NCI-H2081 (cell line): Measurements from ENCODE around the gene NUF2.
"Not testable (repeated sequence)": the region's sequence is repeated elsewhere in the genome, so short reads cannot be mapped to it uniquely, and the experiment has no call there.

ENCODE experiments used
- DNase-seq, 2 experiments: peaks; one replicate each; lab custom pipeline; 2025; lab: John Stamatoyannopoulos, UW

NUF2 gene

DNA sequence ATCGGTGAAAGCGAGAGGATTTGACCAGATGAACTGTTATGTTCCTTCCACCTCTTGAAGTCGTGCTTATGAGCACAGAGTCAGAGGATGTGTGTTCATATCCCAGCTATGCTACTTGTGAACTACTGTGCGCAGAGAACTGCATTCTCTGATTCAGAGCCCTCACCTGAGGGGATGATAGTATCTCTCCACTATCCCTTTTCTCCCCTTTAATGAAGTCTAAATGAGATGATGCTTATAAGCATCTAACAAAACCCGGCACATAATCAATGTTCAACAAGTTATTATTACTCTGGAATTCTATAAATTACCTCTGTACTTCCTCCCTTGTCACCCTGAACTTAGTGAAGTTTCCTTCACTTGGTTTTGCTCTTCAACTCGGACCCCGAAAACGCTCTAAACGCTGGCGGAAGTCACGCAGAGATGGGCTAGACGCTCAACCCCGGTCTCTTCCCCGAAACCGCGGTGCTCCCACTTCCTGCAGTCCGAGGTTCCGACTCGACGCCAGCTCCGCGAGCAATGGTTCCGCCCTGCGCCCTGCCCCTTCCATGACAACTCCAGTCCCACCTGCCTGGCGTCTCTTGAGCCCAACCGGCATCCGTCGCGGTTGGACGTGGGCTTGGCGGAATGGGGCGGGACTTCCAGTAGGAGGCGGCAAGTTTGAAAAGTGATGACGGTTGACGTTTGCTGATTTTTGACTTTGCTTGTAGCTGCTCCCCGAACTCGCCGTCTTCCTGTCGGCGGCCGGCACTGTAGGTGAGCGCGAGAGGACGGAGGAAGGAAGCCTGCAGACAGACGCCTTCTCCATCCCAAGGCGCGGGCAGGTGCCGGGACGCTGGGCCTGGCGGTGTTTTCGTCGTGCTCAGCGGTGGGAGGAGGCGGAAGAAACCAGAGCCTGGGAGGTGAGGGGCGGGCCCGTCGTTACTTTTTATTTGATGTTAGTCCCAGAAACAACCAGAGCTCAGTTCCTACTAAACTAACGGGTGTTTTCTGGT lies at the start of gene NUF2:
Gene NUF2 (plus strand): TSS at position 644 of the 995 bp plus-strand sequence. CDS start 4,098 bp downstream, outside the sequence.
- peak; percentile 100 for DNase-seq

DNA sequence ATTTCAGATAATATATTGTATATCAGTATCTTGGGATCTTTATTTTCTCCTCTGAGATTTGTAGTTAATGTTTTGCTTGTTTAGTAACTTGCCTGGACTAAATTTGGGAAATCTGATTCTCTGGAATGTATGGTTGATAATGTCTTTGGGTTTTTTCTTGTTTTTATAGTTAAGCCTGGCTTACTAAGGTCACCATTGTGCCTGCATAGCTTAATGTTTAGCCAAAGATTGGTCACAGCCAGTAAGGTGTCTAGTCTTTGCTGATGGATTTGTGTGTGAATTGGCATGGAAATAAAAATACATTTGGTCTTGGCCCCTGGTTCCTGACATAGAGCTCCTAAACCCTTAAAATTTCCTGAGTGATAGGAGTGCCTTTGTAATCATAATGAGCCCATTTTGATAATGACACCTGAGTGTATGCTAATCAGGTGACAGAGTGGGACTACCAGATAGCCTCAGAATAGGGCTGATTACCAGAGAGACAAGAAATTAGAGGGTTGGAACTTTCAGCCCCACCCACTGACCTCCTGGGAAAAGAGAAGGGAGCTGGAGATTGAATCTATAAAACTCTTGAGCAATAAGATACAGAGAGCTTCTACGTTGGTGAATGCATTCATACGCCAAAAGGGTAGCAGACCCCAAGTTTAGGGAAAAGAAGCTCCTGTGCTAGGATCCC lies 47.9 kb upstream of the NUF2 start:
- peak in 1 of 2 experiments; percentile 34 for DNase-seq

DNA sequence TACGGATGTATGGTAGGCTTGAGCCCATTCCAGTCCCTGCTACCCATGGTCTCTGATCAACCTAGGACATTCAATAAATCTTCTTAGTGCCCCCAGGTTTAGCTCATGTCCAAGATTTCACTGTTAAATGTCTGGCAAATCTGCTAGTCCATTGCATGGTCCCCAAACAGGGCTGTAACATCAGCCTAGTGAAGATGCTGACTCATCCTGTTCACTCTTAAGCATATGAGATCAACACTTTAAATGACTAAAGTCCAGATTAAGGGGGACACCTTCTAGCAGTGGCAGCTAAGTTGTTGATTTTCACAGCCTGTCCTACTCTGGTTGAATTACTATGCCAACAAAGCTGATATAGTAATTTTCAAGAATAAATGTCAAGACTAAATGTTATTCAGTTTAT lies 46.5 kb upstream of the NUF2 start:
- DNase-seq: no peak

DNA sequence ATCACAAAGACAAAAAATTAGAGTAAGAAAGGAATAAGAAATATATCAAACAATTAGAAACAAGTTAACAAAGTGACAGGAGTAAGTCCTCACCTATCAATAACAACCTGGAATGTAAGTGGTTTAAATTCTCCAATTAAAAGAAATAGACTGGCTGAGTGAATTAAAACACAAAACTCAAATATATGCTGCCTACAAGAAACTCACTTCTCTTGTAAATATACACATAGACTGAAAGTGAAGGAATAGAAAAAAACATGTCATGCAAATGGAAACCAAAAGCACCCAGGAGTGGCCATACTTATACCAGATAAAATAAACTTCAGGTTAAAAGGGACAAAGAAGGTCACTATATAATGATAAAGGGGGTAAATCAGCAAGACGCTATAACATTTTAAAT lies 43.2 kb upstream of the NUF2 start:
- no peak for DNase-seq

DNA sequence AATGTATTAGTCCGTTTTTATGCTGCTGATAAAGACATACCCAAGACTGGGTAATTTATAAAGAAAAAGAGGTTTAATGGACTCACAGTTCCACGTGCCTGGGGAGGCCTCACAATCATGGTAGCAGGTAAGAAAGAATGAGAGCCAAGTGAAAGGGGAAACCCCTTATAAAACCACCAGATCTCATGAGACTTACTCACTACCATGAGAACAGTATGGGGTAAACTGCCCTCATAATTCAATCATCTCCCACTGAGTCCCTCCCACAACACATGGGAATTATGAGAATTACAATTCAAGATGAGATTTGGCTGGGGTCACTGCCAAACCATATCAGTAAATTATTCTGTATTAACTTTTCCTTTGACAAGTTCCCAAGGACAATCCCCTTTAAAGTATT lies 36.9 kb upstream of the NUF2 start:
- not testable (repeated sequence) for DNase-seq

DNA sequence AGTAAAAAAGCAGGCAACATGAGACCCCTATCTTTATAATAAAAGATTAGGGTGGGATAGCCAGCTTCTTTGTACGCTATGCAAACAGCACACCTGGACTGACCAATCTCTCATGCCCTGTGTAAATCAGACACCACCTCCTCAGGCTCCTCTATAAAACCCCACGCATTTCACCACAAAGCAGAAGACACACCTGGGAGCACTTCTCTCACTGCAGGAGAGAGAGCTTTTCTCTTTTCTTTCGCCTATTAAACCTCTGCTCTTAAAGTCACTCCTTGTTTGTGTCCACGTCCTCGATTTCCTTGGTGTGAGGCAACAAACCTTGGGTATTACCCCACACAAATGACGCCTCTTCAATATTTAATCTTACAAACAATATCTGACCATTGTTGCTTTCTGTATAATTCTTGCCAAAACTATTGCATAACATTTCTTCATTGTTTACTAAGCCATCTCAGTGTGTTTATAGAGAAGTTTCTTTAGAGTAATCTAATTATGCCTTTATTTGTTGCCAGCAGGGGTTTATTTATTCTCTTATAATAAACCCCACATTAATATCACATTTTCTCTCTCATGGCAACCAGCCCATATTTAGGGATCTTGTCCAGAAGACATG lies 31.6 kb upstream of the NUF2 start:
- peak; percentile 52 to 68 for DNase-seq

DNA sequence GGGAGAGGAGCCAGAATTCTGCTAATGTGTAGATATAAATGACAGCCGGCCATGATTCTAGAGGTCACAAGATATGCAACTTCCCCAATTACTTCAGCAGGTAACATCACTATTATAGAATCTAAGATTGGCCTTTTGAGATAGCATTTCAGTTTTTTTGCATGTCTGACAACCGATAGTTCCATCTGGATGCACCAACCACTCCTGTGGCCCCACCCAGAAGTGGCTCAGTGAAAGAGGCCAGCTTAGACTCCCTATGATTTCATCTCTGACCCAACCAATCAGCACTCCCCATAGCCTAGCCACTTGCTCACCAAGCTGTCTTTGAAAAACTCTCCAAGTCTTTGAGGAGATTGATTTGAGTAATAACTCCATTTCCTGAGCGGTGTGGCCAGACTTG lies 30.3 kb upstream of the NUF2 start:
- DNase-seq: no peak

DNA sequence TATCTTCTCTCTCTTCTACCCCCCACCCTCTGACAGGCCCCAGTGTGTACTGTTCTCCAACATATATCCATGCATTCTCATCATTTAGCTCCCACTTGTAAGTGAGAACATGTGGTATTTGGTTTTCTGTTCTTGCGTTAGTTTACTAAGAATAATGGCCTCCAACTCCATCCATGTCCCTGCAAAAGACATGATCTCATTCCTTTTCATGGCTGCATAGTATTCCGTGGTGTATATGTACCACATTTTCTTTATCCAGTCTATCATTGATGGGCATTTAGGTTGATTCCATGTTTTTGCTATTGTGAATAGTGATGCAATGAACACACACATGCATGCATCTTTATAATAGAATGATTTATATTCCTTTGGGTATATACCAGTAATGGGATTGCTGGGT lies 29.6 kb upstream of the NUF2 start:
- not testable (repeated sequence) for DNase-seq

DNA sequence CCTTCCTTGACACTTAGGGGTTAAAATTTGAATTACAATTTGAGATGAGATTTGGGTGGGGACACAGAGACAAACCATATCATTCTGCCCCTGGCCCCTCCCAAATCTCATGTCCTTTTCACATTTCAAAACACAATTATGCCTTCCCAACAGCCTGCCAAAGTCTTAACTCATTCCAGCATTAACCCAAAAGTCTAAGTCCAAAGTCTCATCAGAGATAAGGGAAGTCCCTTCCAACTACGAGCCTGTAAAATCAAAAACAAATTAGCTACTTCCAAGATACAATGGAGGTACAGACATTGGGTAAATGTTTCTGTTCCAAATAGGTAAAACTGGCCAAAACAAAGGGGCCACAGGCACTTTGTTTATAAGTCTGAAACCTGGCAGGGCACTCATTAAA lies 28.3 kb upstream of the NUF2 start:
- DNase-seq: not testable (repeated sequence)

DNA sequence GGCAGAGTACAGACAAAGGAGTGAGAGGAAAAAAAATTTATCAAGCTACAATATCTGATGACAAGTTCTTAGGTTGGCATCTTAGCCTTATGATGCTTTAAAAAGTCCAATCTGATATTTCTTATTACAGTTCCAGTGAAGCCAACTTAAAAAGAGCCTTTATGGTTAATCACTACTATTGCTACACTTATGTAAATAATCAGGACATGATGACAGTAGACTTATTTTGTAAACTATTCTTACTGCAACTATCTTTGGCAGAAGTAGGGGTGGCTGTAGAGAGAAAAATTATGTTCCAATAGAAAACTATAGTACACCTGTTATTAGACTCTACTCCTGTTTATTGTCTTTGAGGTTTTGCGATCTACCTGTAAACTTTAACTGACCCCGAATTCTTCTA lies 25.8 kb upstream of the NUF2 start:
- DNase-seq: no peak

DNA sequence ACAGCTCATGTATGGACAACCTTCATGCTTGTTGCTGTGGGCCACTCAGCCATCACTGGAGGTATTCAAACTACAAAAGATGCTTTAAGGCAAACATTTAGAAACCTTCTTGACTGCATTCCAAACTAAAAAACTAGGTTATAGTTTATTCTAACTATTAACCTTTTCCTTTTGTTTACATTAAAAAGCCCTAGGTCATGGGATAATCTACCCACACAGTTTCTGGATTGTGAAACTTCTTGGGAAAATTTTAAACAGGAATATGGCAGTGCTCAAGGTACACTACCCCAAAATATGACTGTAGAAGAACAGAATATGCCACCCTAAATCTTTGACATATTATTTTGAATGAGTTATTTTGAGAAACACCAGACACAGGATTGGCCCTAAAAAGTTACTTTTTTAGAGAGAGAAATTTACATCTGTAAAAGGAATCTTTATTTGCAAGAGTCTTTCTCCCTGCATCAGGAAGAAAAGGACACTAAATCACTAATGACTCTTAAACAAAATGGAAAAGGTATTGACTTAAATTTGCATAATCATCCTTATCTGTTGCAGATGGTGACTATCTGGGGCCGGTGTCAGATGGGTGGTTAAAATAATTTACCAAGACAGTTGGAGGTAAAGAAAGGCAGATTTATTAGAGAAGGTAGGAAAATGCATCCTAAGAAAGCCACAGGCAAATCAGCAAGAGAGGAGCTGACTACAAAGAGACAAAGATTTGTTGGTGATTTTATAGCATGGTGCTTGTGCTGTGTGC lies 25.1 kb upstream of the NUF2 start:
- DNase-seq: no peak

DNA sequence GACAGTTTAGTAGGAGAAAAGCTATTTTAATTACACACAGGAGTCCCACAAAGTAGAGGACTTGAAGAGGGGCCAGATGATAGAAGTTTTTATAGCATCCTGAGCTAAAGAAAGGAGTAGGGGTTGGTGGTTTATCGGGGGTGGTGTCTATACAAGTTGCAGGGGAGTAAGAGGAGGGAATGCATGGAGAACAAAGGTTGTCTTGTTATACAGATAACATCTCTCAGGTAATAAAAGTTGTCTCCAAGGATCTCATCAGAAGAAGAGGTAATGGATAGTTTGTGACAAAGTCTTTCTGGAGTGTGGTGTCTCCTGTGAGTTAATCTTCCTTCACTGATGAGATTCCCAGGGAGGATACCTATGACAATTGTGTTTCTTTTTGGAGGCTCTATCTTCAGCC lies 23.4 kb upstream of the NUF2 start:
- DNase-seq: no peak

DNA sequence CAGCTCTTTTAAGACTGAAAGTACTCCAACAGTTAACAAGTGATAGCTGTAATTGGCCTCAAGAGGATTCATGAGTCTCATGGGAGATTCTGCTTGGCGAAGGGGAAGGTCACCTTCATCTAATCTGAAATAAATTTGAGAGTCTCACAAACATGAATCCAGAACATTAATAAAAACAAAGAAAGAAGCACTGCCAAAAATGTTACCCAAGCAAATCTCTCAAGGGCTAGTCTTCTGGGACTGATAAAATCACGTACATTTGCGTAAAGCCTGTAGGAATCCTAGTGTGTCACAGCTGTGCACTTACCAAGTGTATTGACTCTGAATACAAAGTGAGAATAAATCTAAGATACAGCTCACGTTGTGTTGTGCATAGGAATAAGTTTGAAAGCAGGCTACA lies 21.2 kb upstream of the NUF2 start:
- DNase-seq: no peak

DNA sequence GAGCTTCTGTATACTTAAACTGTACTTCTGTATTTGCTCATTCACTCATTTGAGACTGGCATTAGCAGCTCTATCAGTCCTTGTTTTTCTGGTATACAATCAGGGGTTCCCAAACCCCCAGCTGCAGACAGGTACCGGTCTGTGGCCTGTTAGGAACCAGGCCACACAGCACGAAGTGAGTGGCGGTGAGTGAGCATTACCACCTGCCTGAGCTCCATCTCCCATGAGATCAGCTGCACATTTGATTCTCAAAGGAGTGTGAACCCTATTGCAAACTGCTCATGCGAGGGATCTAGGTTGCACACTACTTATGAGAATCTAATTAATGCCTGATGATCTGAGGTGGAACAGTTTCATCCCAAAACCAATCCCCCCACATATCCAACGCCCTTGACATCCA lies 18.2 kb upstream of the NUF2 start:
- DNase-seq: no peak

DNA sequence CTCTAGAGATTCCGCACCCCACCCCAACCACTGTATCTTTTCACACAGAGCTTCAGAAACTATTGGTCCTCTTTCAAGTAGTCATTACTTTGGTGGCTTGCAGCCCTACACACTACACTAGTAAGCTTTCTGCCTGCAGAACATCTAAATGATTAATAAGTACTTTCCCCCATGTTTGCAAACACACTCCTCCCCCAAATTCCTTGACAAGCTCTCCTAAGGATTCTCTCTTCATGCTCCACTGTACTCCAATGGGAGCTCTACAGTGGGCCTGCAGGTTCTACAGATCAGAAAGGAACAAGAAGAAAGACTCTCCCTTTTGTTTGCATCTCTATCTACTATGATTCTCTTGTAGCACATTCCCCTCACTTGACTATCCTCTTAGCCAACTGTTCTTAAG lies 16.3 kb upstream of the NUF2 start:
- no peak for DNase-seq

DNA sequence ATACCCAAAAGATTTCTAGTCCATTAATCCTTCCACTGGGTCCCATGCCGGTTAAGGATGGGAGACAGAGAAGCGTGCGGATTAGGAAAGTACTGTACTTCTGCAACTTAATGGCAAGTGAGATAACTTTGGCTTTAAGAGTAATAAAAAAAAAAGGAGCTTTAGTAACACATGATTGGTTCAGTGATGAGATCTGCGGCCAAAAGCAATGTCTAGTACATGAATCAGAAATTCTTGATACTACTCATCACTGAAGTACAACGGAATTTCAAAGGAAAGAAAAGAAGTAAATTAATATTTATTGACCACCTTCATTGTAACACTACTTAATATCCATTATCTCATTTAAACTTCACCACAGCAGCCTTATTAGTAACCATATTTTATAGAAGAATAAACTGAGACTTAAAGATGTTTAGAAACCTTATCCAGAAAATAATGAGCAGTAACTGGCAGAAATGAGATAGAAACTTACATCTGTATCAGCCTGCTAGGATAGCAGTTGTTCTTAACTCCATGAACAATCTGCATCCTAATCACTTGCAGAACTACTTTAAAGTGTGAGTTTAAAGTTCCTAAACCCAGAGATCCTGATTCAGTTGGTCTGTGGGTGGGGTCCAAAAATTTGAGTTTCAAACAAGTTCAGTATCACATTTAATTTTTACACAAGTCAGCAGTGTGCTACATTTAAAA lies 14.1 kb upstream of the NUF2 start:
- no peak for DNase-seq

DNA sequence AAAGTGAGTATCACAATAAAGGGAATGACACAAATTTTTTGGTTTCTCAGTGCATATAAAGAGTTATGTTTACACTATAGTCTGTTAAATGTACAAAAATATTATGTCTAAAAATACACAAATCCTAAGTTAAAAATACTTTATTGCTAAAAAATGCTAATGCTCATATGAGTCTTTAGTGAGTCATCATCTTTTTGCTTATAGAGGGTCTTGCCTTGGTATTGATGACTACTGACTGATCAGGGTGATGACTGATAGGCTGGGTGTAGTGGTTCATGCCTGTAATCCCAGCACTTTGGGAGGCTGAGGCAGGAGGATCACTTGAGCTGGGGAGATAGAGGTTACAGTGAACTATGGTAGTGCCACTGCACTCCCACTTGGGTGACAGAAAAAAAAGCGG lies 12.9 kb upstream of the NUF2 start:
- no peak for DNase-seq

DNA sequence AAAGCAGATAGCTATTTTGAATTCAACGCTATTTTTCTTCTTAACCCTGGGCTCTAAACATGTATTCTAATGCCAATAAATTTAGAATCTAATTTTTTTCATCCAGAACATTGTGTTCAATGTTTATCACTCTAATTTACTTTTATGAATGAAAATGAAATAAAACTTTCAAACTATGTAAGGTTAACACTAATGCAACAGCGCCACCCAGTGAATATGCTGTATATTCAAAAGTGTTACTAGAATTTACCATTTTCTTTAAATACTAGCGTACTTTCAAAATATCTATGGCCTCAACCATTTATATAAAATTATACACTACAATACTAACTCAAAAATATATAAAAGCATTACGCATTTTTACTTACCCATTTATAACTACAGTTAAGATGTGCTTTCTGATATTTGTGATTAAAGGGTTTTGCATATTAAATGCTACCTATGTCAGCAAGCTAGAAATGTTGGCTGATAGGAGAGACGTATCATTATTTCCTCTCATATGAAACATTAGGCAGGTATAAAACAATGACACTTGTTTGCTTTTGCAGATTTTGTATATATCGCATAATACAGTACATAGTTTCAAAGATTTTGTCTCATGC lies 5.9 kb upstream of the NUF2 start:
- DNase-seq: peak; percentile 42 to 58

DNA sequence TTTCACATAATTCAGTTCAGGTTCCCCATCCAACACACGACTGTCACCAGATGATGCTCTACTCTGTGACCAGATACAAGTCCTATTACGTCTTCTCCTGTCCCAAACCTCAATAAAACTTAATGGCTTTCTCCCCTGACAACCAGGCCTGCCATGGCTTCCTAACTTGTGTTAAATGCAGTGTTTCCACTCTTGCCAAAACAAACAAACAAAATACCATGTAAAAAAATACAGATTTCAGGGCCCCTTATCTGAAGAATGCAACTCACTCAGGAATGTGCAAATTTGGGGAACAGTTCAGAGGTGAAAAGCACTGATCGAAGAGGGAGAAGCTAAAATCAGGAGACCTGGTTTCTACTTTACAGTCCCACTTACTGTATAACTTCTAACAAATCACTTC lies 863 bp upstream of the NUF2 start:
- DNase-seq: no peak

DNA sequence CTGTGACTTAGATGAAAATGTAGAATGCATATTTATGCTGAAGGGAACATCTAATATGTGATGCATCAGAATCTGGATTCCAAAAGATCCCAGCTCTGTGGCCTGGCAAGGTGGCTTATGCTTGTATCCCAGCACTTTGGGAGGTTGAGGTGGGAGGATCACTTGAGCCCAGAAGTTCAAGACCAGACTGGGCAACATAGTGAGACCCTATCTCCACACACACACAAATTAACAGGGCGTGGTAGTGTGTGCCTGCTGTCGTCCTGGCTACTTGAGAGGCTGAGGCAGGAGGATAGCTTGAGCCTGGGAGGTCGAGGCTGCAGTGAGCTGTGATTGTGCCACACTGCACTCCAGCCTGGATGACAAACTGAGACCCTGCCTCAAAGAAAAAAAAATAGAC lies 1.6 kb downstream of the NUF2 start:
- DNase-seq: not testable (repeated sequence)

DNA sequence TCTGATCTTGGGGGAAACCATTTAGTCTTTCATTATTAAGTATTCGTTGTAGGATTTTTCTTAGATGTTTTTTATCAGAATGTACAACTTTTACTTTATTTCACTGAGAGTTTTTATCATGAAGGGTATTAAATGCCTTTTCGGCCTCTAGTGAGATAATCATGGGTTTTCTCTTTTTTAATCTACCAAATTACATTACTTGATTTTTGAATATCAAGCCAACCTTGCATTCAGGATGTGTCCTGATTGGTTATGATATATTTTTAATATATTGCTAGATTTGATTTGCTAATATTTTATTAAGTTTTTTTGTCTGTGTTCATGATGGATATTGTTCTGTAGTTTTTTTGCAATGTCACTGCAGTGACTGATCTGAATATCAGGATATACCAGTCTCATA lies 9.4 kb downstream of the NUF2 start:
- no peak for DNase-seq
